ENCODE data around the gene OR1N2.
"Not testable (repeated sequence)": the region's sequence is repeated elsewhere in the genome, so short reads cannot be mapped to it uniquely, and the experiment has no call there.

The OR1N2 gene

DNA sequence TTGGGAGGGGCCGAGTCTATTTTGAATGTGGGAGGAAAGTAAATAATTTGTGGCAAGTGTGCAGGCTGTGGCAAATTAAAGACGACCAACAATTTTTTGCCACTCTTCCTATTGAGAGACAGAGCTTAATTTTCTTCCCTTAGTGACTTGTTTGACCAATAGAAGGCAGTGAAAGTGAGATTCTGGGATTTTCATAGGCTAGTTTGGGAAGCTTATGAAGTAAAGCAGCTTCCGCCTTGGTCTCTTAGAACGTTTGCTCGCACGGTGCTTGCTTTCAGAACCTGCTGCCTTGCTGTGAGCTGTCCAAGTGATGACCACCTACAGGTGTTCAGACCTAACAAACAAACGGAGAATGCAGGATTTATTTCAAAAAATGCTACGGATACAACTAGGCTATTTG is 6.7 kb upstream of the OR1N2 start:
- DNase-seq (ENCODE audit: insufficient read length) (no peak), FAIRE-seq (no peak)
- no peak for TF ChIP-seq TAF1 (IDR thresholded peaks at IDR 0.05; ENCODE audit: borderline replicate concordance, low read depth, low read length)
- no peak for TF ChIP-seq POLR2A (IDR thresholded peaks at IDR 0.05; ENCODE audit: low read depth, low read length)
- no peak for TF ChIP-seq POLR2AphosphoS5 (IDR thresholded peaks at IDR 0.05; ENCODE audit: low read depth, low read length)

DNA sequence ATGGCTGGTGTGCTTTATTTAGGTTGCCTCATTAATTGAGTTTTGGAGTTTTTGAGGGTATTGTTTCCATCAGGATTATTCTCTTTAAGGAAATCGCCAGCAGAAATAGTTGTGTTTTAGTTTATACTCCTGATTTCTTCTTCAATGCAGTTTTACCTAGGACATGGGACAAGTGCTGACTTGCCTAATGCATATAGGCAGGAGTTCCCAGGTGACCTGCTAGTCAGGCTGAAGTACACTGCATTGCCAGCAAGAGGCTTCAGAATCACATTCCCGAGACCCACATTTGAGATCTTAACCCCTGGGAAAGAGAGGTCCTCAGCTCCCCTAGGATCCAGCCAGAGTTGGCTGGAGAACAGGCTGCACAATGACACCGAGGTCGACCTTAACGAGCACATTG is 1.5 kb upstream of the OR1N2 start:
- no peak for DNase-seq (ENCODE audit: insufficient read length)
- no peak for TF ChIP-seq POLR2A (IDR thresholded peaks at IDR 0.05; ENCODE audit: low read depth, low read length)
- no peak for TF ChIP-seq POLR2AphosphoS5 (IDR thresholded peaks at IDR 0.05; ENCODE audit: low read depth, low read length)
- no peak for TF ChIP-seq TAF1 (IDR thresholded peaks at IDR 0.05; ENCODE audit: borderline replicate concordance, low read depth, low read length)
- FAIRE-seq: no peak

DNA sequence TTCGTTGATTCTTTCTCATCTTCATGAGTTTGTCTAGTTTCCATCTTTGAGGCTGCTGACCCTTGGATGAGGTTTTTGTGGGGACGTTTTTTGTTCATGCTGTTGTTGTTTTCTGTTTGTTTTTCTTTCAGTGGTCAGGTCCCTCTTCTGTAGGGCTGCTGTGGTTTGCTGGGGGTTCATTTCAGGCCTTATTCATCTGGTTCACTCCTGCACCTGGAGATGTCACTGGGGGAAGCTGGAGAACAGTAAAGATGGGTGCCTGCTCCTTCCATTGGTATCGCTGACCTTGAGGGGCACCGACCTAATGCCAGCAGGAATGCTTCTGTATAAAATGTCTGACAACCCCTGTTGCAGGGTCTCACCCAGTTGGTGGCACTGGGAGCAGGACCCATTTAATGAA is 8.5 kb downstream of the OR1N2 start:
- FAIRE-seq (no peak), DNase-seq (ENCODE audit: insufficient read length) (no peak)

DNA sequence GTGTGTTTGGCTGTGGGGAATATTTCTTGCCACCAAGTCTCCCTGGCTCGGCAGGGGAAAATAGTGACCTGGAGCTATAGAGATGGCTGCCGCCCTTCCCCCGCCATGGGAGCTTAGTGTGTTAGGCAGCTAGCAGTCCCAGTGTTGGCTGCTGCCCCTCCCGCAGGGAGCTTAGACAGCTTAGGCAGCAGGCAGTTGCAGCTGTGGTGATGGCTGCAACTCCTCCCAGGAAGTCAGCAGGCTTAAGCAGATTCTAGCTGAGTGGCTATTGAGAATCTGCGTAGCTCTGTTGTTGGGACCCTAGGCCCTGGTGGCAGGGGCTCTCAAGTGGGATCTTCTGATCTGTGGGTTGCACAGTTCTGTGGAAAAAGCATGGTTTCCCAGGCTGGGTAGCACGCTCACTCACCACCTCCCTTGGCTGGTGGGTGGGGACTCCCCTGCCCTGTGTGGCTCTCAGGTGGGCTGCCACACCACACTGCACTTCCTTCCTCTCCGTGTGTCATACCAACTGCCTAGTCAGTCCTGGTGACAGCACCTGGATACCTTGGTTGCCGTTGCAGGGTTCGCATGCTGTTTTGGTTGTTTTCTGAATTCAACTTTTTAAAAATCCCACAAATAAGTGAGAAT is 9.3 kb downstream of the OR1N2 start:
- no peak for TF ChIP-seq TAF1 (IDR thresholded peaks at IDR 0.05; ENCODE audit: borderline replicate concordance, low read depth, low read length)
- no peak for TF ChIP-seq POLR2A (IDR thresholded peaks at IDR 0.05; ENCODE audit: low read depth, low read length)
- TF ChIP-seq POLR2AphosphoS5 (IDR thresholded peaks at IDR 0.05; ENCODE audit: low read depth, low read length): no peak
- no peak for DNase-seq (ENCODE audit: insufficient read length)
- FAIRE-seq: no peak

More for the DNA sequence above, 8.5 kb downstream of the OR1N2 start:
- TF ChIP-seq POLR2AphosphoS5 (IDR thresholded peaks at IDR 0.05; ENCODE audit: low read depth, low read length) (no peak), TAF1 (IDR thresholded peaks at IDR 0.05; ENCODE audit: borderline replicate concordance, low read depth, low read length) (no peak), POLR2A (IDR thresholded peaks at IDR 0.05; ENCODE audit: low read depth, low read length) (no peak)

DNA sequence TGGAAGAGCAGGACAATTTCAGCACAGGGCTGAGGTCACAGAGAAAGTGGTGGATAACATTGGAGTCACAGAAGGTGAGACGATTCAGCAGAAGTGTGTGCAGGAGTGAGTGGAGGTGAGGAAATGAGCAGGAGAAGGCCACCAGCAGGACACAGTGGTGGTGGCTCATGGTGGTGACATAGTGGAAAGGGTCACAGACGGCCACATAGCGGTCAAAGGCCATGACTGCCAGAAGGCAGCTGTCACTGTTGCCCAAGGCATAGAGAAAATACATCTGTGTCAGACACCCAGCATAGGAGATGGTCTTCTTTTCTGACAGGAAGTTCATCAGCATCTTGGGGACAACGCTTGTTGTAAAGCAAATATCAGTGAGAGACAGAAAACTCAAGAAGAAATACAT is 15.0 kb downstream of the OR1N2 start:
- no peak for FAIRE-seq
- TF ChIP-seq POLR2AphosphoS5 (IDR thresholded peaks at IDR 0.05; ENCODE audit: low read depth, low read length) (no peak), POLR2A (IDR thresholded peaks at IDR 0.05; ENCODE audit: low read depth, low read length) (no peak), TAF1 (IDR thresholded peaks at IDR 0.05; ENCODE audit: borderline replicate concordance, low read depth, low read length) (no peak)
- no peak for DNase-seq (ENCODE audit: insufficient read length)

DNA sequence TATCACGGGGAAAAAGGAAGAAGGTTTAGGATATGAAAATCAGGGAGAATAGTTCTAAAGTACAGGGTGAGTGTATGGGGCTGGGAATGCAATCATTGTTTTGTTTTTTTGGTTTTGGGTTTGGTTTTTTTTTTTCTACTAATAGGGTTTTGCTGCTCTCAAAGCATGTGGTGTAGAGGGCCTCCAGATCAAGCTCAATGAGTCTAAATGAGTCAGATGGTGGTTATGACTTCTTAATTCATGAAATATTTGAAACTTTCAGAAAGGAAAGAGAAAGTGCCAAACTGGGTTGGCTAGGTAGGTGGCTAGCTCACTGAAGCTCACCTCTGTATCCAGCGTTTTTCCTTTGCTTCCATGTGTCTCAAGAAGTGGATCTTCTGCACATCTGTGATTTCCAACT is 19.5 kb downstream of the OR1N2 start:
- FAIRE-seq (no peak), DNase-seq (ENCODE audit: insufficient read length) (no peak)
- no peak for TF ChIP-seq POLR2A (IDR thresholded peaks at IDR 0.05; ENCODE audit: low read depth, low read length)
- TF ChIP-seq TAF1 (IDR thresholded peaks at IDR 0.05; ENCODE audit: borderline replicate concordance, low read depth, low read length): no peak
- TF ChIP-seq POLR2AphosphoS5 (IDR thresholded peaks at IDR 0.05; ENCODE audit: low read depth, low read length): no peak

DNA sequence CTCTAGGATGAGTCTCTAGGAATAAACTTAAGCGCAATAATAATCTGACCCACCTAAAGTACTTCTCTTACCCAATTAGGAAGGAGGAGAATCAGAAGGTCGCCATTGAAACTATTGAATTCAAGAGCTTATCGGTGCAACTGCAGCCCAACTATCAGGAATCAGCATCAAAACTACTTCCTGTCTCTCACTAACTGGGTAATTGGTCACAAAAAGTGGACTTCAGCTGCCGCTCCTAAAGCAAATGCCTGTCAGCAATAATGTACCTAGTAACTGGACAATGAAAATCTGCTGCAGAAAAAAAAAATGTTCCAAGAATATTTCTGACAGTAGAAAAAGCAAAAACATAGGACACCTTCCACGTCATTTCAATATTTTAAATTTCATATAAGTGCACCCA is 27.0 kb downstream of the OR1N2 start:
- no peak for TF ChIP-seq TAF1 (IDR thresholded peaks at IDR 0.05; ENCODE audit: borderline replicate concordance, low read depth, low read length)
- TF ChIP-seq POLR2AphosphoS5 (IDR thresholded peaks at IDR 0.05; ENCODE audit: low read depth, low read length): no peak
- TF ChIP-seq POLR2A (IDR thresholded peaks at IDR 0.05; ENCODE audit: low read depth, low read length): no peak
- no peak for FAIRE-seq

DNA sequence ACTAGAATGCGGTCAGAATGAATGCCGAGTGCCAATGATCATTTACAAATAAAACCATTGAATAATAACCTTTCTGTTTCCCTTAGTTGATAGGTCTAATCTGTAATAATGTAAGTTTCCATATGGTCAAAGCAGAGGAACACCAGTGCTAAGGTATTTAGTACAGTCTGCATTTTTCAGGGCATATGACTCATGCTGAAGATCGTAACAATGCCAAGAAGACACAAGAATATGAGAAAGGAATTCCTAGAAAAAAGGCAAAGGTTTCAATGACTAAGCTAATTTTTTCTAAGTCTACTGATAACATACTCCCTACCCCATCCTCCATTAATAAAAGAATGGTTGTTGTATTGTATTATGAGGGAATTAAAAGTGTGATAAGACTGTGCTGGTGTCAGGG is 27.4 kb downstream of the OR1N2 start:
- TF ChIP-seq POLR2A (IDR thresholded peaks at IDR 0.05; ENCODE audit: low read depth, low read length) (no peak), POLR2AphosphoS5 (IDR thresholded peaks at IDR 0.05; ENCODE audit: low read depth, low read length) (no peak), TAF1 (IDR thresholded peaks at IDR 0.05; ENCODE audit: borderline replicate concordance, low read depth, low read length) (no peak)
- FAIRE-seq (no peak), DNase-seq (ENCODE audit: insufficient read length) (no peak)

More for the DNA sequence above, 27.0 kb downstream of the OR1N2 start:
- DNase-seq (ENCODE audit: insufficient read length): no peak

DNA sequence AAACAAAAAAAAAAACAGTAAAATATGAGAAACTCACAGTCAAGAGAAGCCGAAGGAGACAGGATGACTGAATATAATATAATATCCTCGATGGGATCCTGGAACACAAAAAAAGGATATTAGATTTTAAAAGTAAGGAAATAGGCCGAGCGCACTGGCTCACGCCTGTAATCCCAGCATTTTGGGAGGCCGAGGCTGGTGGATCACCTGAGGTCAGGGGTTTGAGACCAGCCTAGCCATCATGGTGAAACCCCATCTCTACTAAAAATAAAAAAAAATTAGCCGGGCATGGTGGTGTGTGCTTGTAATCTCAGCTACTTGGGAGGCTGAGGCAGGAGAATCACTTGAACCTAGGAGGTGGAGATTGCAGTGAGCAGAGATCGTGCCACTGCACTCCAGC is 30.4 kb downstream of the OR1N2 start, which contains the start of gene OR1L8:
Gene OR1L8, minus strand, starts transcription at position 101 of the 400 bp plus-strand sequence. CDS start 14,907 bp downstream, outside the sequence.
- not testable (repeated sequence) for DNase-seq (ENCODE audit: insufficient read length); FAIRE-seq

Measured in GM12892 (cell line).